ENCODE measurements around the gene NMNAT2.

GRCh38 chr1:183219616-183220009 lies 198.6 kb downstream of the NMNAT2 start:
- TF ChIP-seq POLR2A (IDR thresholded peaks at IDR 0.05) (no peak), CTCF (IDR thresholded peaks at IDR 0.05) (no peak)
